HepG2 (cell line): ENCODE data around the gene RAC3. TPM values are rescaled to one million over a fixed set of nuclear protein-coding genes. Genes with fewer than 3 reads are reported as not detected.

ENCODE experiments used
- ARNT2 ChIP-seq: sonication (generic); formaldehyde crosslinking; IDR thresholded peaks from 2 replicates; pipeline ENCODE4 v1.8.0; 2022; ENCODE audit warnings: mild to moderate bottlenecking, low read depth, missing genetic modification reagents, moderate library complexity
- HNRNPLL ChIP-seq: fragments of 200-400 bp; formaldehyde crosslinking; IDR thresholded peaks from 2 replicates; pipeline ENCODE4 v1.6.1; 2017; ENCODE audit warnings: mild to moderate bottlenecking, low read depth, low read length; ENCODE audit not compliant: poor library complexity, severe bottlenecking
- HOXD1 ChIP-seq: sonication (generic); formaldehyde crosslinking; IDR thresholded peaks from 2 replicates; pipeline ENCODE4 v1.5.0; 2020; ENCODE audit warnings: missing genetic modification reagents
- IKZF1 ChIP-seq: fragments of 450-650 bp; IDR thresholded peaks from 2 replicates; pipeline ENCODE4 v1.7.1; 2016
- IKZF4 ChIP-seq: sonication (generic); formaldehyde crosslinking; IDR thresholded peaks from 2 replicates; pipeline ENCODE4 v1.5.1; 2020; ENCODE audit warnings: borderline replicate concordance, mild to moderate bottlenecking, low read depth, missing genetic modification reagents; ENCODE audit errors: not compliant biosample characterization
- KLF11 ChIP-seq: IDR thresholded peaks from 2 replicates; pipeline ENCODE4 v1.6.1; 2016; ENCODE audit warnings: missing compliant biosample characterization
- MTA1 ChIP-seq: sonication (generic); formaldehyde crosslinking; IDR thresholded peaks from 2 replicates; pipeline ENCODE4 v1.4.0; 2020; ENCODE audit warnings: missing genetic modification reagents, mild to moderate bottlenecking, borderline replicate concordance
- NCOA1 ChIP-seq: sonication (generic); formaldehyde crosslinking; IDR thresholded peaks from 2 replicates; pipeline ENCODE4 v1.9.0; 2021; ENCODE audit warnings: missing genetic modification reagents
- NFE2 ChIP-seq: sonication (generic); formaldehyde crosslinking; IDR thresholded peaks from 2 replicates; pipeline ENCODE4 v1.4.0; 2020; ENCODE audit warnings: missing genetic modification reagents
- ZFP36 ChIP-seq: fragments of 150-350 bp; IDR thresholded peaks from 2 replicates; pipeline ENCODE4 v1.6.1; 2018; ENCODE audit warnings: borderline replicate concordance, low read length, low read depth; ENCODE audit not compliant: partially characterized antibody
- ZFP82 ChIP-seq: sonication (generic); formaldehyde crosslinking; IDR thresholded peaks from 2 replicates; pipeline ENCODE4 v1.5.1; 2020; ENCODE audit warnings: mild to moderate bottlenecking, missing genetic modification reagents, borderline replicate concordance
- ZNF292 ChIP-seq: sonication (generic); formaldehyde crosslinking; IDR thresholded peaks from 2 replicates; pipeline ENCODE4 v1.8.1; 2022; ENCODE audit warnings: mild to moderate bottlenecking, low read depth, missing genetic modification reagents, borderline replicate concordance
- ZNF3 ChIP-seq: IDR thresholded peaks from 2 replicates; pipeline ENCODE4 v1.7.0; 2017; ENCODE audit warnings: inconsistent platforms
- ZNF317 ChIP-seq: sonication (generic); formaldehyde crosslinking; IDR thresholded peaks from 2 replicates; pipeline ENCODE4 v1.5.0; 2020; ENCODE audit warnings: mild to moderate bottlenecking, missing genetic modification reagents
- ZNF326 ChIP-seq: sonication (generic); formaldehyde crosslinking; IDR thresholded peaks from 2 replicates; pipeline ENCODE4 v1.4.0; 2020; ENCODE audit warnings: missing genetic modification reagents, borderline replicate concordance
- ZNF331 ChIP-seq: sonication (generic); formaldehyde crosslinking; IDR thresholded peaks from 2 replicates; pipeline ENCODE4 v1.4.0; 2020; ENCODE audit warnings: missing genetic modification reagents
- ZNF530 ChIP-seq: sonication (generic); formaldehyde crosslinking; IDR thresholded peaks from 2 replicates; pipeline ENCODE4 v1.5.0; 2020; ENCODE audit warnings: low read depth, mild to moderate bottlenecking, missing genetic modification reagents
- polyA plus RNA-seq, 8 experiments: library from polyadenylated mRNA; depleted of rRNA in 3 of 8; stranded (reverse) in 7 of 8; unstranded in 1 of 8; fragments of >200 nt; fragmentation: Illumina TruSeq in 4 of 8; extraction: Trizol in 4 of 8; gene quantifications; 2 replicates each; pipeline versions ENCODE4 v1.2.1 to v1.2.3, GENCODE V29; 2011 to 2016; ENCODE audit warnings: low read depth in 4 of 8, missing spikeins in 1 of 8, mixed read lengths in 1 of 8; ENCODE audit not compliant: insufficient read depth in 1 of 8
- total RNA-seq, 5 experiments: library from RNA; depleted of rRNA; stranded (reverse); fragments of >200 nt; fragmentation: Illumina TruSeq; extraction: Trizol; gene quantifications; 2 replicates each; pipeline ENCODE4 v1.2.3, GENCODE V29; 2016; ENCODE audit warnings: low read depth in 1 of 5
- TF ChIP-seq, protein P1 (sequence below): sonication (generic); formaldehyde crosslinking; IDR thresholded peaks from 2 replicates; pipeline ENCODE4 v1.9.0; 2021; ENCODE audit warnings: mild to moderate bottlenecking, missing genetic modification reagents
- TF ChIP-seq, protein P2 (sequence below): sonication (generic); formaldehyde crosslinking; conservative IDR thresholded peaks from 2 replicates; pipeline ENCODE4 v1.8.1; 2023; ENCODE audit warnings: missing genetic modification reagents
- TF ChIP-seq, protein P3 (sequence below): sonication (generic); formaldehyde crosslinking; IDR thresholded peaks from 2 replicates; pipeline ENCODE4 v1.4.0; 2020; ENCODE audit warnings: low read depth, mild to moderate bottlenecking, missing genetic modification reagents
- TF ChIP-seq, protein P4 (sequence below): IDR thresholded peaks from 2 replicates; pipeline ENCODE4 v1.6.1; 2016

Gene RAC3
- total and polyA plus RNA-seq, 2 of the 13 experiments (the other 11 are each of a cell fraction or from before 2014, with no cell fraction given), result 10.5 to 21.3 TPM

DNA sequence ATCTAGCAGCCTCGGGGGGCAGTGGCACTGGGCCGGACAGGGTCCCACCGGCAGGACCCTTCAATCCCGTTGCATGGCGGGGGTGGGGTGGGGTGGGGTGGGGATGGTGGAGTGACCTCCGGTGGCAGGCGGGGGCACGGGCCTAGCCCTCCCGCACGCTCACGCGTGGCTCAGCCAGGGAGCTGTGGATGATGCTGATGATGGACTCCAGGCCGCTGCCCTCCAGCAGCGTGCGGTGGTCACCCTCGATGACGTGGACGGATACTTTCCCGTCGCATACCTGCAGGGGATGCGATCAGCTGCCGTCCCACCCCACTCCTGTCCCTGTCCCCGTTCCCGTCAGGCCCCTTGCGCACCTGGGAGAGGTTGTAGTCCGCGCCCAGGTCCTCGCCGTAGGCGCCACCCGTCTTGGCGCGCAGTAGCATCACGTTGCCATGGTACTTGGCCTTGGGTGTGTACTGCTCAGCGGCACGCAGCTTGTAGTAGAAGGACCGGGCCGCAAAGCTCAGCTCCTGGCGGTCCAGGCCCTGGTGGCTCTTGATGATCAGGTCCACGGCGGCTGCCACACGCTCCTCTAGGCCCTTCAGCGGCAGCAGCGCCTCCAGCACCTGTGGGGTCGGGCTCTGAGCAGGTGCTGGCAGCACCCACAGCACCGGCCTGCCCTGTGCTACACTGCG, 47.7 kb downstream of the RAC3 start (continued):
- TF ChIP-seq, protein P1, sequence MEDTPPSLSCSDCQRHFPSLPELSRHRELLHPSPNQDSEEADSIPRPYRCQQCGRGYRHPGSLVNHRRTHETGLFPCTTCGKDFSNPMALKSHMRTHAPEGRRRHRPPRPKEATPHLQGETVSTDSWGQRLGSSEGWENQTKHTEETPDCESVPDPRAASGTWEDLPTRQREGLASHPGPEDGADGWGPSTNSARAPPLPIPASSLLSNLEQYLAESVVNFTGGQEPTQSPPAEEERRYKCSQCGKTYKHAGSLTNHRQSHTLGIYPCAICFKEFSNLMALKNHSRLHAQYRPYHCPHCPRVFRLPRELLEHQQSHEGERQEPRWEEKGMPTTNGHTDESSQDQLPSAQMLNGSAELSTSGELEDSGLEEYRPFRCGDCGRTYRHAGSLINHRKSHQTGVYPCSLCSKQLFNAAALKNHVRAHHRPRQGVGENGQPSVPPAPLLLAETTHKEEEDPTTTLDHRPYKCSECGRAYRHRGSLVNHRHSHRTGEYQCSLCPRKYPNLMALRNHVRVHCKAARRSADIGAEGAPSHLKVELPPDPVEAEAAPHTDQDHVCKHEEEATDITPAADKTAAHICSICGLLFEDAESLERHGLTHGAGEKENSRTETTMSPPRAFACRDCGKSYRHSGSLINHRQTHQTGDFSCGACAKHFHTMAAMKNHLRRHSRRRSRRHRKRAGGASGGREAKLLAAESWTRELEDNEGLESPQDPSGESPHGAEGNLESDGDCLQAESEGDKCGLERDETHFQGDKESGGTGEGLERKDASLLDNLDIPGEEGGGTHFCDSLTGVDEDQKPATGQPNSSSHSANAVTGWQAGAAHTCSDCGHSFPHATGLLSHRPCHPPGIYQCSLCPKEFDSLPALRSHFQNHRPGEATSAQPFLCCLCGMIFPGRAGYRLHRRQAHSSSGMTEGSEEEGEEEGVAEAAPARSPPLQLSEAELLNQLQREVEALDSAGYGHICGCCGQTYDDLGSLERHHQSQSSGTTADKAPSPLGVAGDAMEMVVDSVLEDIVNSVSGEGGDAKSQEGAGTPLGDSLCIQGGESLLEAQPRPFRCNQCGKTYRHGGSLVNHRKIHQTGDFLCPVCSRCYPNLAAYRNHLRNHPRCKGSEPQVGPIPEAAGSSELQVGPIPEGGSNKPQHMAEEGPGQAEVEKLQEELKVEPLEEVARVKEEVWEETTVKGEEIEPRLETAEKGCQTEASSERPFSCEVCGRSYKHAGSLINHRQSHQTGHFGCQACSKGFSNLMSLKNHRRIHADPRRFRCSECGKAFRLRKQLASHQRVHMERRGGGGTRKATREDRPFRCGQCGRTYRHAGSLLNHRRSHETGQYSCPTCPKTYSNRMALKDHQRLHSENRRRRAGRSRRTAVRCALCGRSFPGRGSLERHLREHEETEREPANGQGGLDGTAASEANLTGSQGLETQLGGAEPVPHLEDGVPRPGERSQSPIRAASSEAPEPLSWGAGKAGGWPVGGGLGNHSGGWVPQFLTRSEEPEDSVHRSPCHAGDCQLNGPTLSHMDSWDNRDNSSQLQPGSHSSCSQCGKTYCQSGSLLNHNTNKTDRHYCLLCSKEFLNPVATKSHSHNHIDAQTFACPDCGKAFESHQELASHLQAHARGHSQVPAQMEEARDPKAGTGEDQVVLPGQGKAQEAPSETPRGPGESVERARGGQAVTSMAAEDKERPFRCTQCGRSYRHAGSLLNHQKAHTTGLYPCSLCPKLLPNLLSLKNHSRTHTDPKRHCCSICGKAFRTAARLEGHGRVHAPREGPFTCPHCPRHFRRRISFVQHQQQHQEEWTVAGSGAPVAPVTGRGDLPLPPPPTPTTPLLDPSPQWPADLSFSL (CRISPR knock-in tag), result no peak
- TF ChIP-seq IKZF4 (CRISPR knock-in tag) (no peak), ARNT2 (CRISPR knock-in tag) (no peak), ZNF331 (CRISPR knock-in tag) (no peak), NFE2 (CRISPR knock-in tag) (no peak), HNRNPLL (no peak), IKZF1 (no peak), NCOA1 (CRISPR knock-in tag) (no peak), ZNF326 (CRISPR knock-in tag) (0 out of 2 replicates have a peak, but pooled peaks have one; percentile 18), ZFP36 (no peak), ZNF317 (no peak), MTA1 (no peak), KLF11 (CRISPR knock-in tag) (no peak), ZNF530 (CRISPR knock-in tag) (no peak), ZFP82 (CRISPR knock-in tag) (no peak), ZNF3 (CRISPR knock-in tag) (no peak), ZNF292 (CRISPR knock-in tag) (no peak), HOXD1 (CRISPR knock-in tag) (no peak)
- TF ChIP-seq, protein P2, sequence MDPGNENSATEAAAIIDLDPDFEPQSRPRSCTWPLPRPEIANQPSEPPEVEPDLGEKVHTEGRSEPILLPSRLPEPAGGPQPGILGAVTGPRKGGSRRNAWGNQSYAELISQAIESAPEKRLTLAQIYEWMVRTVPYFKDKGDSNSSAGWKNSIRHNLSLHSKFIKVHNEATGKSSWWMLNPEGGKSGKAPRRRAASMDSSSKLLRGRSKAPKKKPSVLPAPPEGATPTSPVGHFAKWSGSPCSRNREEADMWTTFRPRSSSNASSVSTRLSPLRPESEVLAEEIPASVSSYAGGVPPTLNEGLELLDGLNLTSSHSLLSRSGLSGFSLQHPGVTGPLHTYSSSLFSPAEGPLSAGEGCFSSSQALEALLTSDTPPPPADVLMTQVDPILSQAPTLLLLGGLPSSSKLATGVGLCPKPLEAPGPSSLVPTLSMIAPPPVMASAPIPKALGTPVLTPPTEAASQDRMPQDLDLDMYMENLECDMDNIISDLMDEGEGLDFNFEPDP (CRISPR knock-in tag), result no peak
- TF ChIP-seq, protein P3, sequence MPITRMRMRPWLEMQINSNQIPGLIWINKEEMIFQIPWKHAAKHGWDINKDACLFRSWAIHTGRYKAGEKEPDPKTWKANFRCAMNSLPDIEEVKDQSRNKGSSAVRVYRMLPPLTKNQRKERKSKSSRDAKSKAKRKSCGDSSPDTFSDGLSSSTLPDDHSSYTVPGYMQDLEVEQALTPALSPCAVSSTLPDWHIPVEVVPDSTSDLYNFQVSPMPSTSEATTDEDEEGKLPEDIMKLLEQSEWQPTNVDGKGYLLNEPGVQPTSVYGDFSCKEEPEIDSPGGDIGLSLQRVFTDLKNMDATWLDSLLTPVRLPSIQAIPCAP (CRISPR knock-in tag), result no peak
- TF ChIP-seq, protein P4, sequence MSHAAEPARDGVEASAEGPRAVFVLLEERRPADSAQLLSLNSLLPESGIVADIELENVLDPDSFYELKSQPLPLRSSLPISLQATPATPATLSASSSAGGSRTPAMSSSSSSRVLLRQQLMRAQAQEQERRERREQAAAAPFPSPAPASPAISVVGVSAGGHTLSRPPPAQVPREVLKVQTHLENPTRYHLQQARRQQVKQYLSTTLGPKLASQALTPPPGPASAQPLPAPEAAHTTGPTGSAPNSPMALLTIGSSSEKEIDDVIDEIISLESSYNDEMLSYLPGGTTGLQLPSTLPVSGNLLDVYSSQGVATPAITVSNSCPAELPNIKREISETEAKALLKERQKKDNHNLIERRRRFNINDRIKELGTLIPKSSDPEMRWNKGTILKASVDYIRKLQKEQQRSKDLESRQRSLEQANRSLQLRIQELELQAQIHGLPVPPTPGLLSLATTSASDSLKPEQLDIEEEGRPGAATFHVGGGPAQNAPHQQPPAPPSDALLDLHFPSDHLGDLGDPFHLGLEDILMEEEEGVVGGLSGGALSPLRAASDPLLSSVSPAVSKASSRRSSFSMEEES (CRISPR knock-in tag), result no peak
